ENCODE results near the gene C6orf120. TPM values are rescaled to one million over a fixed set of nuclear protein-coding genes. Genes with fewer than 3 reads are reported as not detected.

The C6orf120 gene
- total RNA-seq = 10 to 100 TPM; 17.4 to 18.3 TPM

DNA sequence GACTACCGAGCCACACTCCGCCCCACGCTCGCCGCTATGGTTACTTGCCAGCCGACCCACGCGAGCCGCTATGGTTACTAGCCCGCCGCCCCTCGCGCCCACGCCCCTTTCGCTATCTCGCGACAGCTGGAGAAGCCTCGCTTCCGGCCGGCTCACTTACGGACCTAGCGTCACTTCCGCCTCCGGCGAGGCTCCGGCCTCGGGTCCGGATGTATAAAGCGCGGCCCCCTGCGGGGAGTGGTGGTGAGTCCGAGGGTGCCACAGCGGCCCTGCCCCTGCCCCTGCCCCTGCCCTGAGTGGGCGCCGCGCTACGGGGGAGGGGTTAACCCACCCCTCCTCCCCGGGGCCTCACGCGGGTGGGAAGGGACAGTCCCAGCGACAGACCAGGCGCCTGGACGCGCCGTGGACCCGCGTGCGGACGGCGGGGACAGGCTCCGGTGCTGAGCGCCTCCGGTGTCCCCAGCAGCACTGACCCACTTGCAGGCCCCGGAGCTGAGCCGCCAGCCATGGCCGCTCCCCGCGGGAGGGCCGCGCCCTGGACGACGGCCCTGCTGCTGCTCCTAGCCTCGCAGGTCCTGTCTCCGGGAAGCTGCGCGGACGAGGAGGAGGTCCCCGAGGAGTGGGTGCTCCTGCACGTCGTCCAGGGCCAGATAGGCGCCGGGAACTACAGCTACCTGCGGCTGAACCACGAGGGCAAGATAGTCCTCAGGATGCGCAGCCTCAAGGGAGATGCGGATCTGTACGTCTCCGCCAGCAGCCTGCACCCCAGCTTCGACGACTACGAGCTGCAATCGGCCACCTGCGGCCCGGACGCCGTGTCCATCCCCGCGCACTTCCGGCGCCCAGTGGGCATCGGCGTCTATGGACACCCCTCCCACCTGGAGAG is at the start of gene C6orf120, which contains the start of gene WDR27:
TSS of gene C6orf120 (plus strand) at position 173 of the 886 bp plus-strand sequence. CDS start at position 507, 334 bp downstream.
TSS of gene WDR27 (minus strand) at position 76 of the 886 bp plus-strand sequence. CDS start 13,024 bp downstream, outside the sequence.
- Mint-ChIP-seq H3K9me3 (ENCODE audit: insufficient read depth) (no peaks in the 10 kb centered on the region), H3K27ac (peak within 1 kb of the TSS; percentile 92), H3K27me3 (ENCODE audit: low read depth) (no peaks in the 10 kb centered on the region), H3K4me3 (peak within 1 kb of the TSS; percentile 90), H3K36me3 (ENCODE audit: low read depth) (peaks cover 35% of the 10 kb centered on the region), H3K4me1 (ENCODE audit: low read depth) (peaks cover 52% of the 10 kb centered on the region)
- ATAC-seq = peak; percentile 91
- ChIA-PET CTCF (interaction anchor here (0.8 to 3.2 kb wide), 6 partner anchors 9 to 50 kb away, joined by 3 to 19 read pairs (median 4); partner anchors contain the start of genes DYNLT2 and ERMARD), POLR2A (interaction anchor here (0.7 to 4.9 kb wide), 16 partner anchors 9 to 882 kb away, joined by 3 to 47 read pairs (median 4); partner anchors contain the start of genes DYNLT2, ERMARD and PDCD2)
- peak; percentile 97 for DNase-seq

DNA sequence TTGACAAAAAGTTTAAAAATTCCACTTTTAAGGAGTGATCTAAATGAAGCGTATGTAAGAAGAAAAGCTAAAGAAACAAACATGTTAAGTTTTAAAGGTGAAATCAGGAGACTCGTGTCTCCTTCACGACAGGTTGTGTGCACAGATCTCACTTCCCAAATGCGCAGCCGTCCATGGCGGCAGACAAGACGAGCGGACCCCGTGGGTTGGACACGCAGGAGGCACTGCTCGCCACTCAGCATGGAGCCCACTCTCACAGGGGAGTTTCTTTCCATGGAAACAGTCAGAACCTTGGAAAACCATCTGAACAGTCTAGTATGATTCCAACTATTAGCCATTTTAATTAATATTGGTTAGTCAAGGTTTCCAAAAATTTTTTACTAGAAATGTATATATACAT is 49.0 kb upstream of the C6orf120 start:
- H3K9me3 Mint-ChIP-seq (ENCODE audit: insufficient read depth) = no peaks in the 10 kb centered on the region
- ATAC-seq = no peak
- ChIA-PET POLR2A (no interaction called here), CTCF (interaction anchor here (1.2 kb wide), 1 partner anchor 141 kb away, joined by 3 read pairs; no protein-coding TSS in a partner anchor)
- H3K36me3 Mint-ChIP-seq (ENCODE audit: low read depth) = no peaks in the 10 kb centered on the region
- H3K27ac Mint-ChIP-seq = no peak overlapping the region
- H3K4me1 Mint-ChIP-seq (ENCODE audit: low read depth) = peaks cover 10% of the 10 kb centered on the region
- no peak overlapping the region for H3K4me3 Mint-ChIP-seq
- H3K27me3 Mint-ChIP-seq (ENCODE audit: low read depth) = no peaks in the 10 kb centered on the region
- no peak for DNase-seq

DNA sequence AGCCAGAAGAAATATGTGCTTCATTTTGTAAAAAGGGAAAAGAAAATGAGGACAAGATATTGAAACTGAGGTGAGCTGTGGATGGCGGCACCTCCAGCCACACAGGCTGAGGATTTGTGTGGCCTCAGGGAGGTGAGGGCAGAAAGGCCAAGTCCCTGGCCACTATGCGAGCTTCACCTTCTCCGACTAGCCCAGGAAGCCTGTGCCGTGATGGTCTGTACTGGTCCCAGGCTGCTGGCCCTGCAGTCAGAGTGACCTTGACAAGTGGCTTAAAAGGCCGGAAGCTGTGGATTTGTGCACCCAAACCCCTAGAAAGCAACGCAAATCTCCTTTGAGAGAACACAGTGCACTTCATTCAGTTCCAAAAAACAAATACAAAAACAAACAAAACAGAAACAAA is 48.2 kb upstream of the C6orf120 start:
- POLR2A ChIA-PET = interaction anchor here (0.6 kb wide), 1 partner anchor 759 kb away, joined by 3 read pairs; no protein-coding TSS in a partner anchor
- no peak overlapping the region for H3K4me3 Mint-ChIP-seq

DNA sequence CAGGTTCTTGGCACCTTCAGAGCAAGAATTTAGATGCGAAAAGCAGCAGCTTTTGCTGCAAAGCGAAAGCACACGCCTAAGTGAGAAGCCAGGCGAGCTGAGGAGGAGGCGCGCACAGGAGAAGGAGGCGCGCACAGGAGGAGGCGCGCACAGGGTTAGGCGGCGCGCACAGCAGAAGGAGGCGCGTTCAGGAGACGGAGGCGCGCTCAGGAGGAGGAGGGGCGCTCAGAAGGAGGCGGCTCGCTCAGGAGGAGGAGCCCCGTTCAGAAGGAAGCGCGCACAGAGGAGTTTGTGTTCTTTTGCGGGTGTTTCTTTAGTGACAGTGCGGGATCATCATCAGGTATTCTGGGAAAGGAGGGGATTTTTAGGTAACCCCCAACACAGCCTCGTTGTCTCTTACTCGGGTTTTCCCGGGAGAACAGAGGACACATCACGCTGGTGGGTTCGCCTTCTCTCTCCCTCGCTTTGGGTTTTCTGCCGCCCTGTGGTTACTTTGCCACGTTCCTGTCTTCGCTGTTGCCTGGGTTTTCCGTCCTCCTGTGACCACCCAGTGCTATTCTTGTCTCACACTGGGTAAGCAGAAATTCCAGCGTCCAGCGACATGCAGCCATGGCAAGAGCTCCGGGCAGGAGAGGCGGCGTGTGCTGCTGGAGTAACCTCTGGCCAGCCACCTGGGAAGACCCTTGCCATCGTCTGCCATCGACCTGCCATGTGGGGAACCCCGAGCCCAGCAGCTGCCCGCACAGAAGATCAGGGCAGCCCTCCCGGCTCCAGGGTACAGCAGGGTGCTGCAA is 47.1 kb upstream of the C6orf120 start:
- H3K9me3 Mint-ChIP-seq (ENCODE audit: insufficient read depth) = no peaks in the 10 kb centered on the region
- POLR2A ChIA-PET = interaction anchor here (0.9 to 1.1 kb wide), 2 partner anchors 46 to 47 kb away, joined by 3 read pairs; partner anchors contain the start of gene WDR27

More for the DNA sequence above, 48.2 kb upstream of the C6orf120 start:
- H3K36me3 Mint-ChIP-seq (ENCODE audit: low read depth) = no peaks in the 10 kb centered on the region
- no peak overlapping the region for H3K27ac Mint-ChIP-seq
- no peaks in the 10 kb centered on the region for H3K9me3 Mint-ChIP-seq (ENCODE audit: insufficient read depth)
- DNase-seq (no peak), ATAC-seq (no peak)
- H3K4me1 Mint-ChIP-seq (ENCODE audit: low read depth) = peaks cover 10% of the 10 kb centered on the region
- H3K27me3 Mint-ChIP-seq (ENCODE audit: low read depth) = no peaks in the 10 kb centered on the region
- CTCF ChIA-PET = interaction anchor here (1.2 kb wide), 2 partner anchors 49 to 142 kb away, joined by 3 to 4 read pairs; no protein-coding TSS in a partner anchor

DNA sequence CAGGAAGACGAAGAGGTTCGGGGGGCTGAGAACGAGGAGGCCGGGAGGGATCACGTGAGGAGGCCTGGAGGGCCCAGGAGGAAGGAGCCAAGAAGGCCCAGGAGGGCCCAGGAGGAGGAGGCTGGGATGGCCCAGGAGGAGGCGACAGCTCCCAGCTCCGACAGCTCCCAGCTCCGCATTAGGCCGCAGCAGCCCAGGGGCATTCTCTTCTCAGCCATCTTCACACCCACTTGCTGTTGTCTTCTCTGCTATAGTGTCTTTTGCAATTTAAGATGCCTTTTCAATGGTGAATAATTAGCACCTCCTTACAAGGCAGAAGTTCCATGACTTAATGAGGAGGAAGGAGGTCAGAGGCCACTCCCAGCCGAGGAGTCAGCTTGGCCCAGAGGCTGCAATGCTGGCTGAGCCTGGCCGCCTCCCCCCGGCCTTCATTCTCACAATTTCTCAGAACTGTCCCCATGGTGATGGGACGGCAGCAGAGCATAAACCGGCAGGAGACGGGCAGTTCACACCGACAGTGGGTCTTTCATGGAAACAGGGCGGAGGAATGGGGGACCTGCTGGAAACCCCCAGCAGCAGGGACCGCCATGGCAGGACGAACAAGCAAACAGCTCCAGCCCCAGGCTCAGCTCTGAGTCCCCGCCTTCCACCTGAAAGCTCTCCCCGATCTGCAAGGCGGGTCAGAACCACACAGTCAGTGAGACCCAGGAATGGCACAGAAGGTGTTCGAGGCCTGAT is 45.2 kb upstream of the C6orf120 start:
- peaks cover 1% of the 10 kb centered on the region for H3K36me3 Mint-ChIP-seq (ENCODE audit: low read depth)
- POLR2A ChIA-PET = no interaction called here

More for the DNA sequence above, 47.1 kb upstream of the C6orf120 start:
- Mint-ChIP-seq H3K27ac (peak overlapping the region; percentile 76), H3K4me1 (ENCODE audit: low read depth) (peaks cover 10% of the 10 kb centered on the region), H3K4me3 (peak overlapping the region; percentile 77), H3K36me3 (ENCODE audit: low read depth) (no peaks in the 10 kb centered on the region), H3K27me3 (ENCODE audit: low read depth) (no peaks in the 10 kb centered on the region)
- CTCF ChIA-PET = interaction anchor here (1.0 to 1.2 kb wide), 2 partner anchors 48 to 150 kb away, joined by 3 to 4 read pairs; no protein-coding TSS in a partner anchor
- peak; percentile 75 for DNase-seq
- ATAC-seq = peak; percentile 92

DNA sequence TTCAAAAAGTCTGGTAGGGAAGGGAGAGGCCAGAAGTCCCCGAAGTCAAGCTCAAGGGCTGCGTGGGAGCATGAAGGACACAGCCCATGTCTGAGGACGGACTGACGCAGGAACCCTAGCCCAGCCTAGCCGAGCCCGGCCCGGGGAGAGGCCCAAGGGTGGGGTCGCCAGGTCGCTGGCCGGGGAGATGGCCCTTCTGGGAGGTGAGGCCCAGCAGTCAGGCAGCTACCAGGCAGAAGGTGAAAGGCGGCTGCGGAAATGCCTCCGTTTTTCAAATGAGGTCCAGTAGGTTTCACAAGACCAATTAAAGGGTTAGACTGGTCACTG is 44.7 kb upstream of the C6orf120 start:
- Mint-ChIP-seq H3K4me3 (no peak overlapping the region), H3K4me1 (ENCODE audit: low read depth) (peaks cover 10% of the 10 kb centered on the region), H3K9me3 (ENCODE audit: insufficient read depth) (no peaks in the 10 kb centered on the region), H3K27ac (no peak overlapping the region), H3K27me3 (ENCODE audit: low read depth) (no peaks in the 10 kb centered on the region), H3K36me3 (ENCODE audit: low read depth) (peaks cover 1% of the 10 kb centered on the region)
- CTCF ChIA-PET = no interaction called here
- POLR2A ChIA-PET = no interaction called here
- no peak for ATAC-seq
- DNase-seq = no peak

More for the DNA sequence above, 45.2 kb upstream of the C6orf120 start:
- no peaks in the 10 kb centered on the region for H3K9me3 Mint-ChIP-seq (ENCODE audit: insufficient read depth)
- H3K4me3 Mint-ChIP-seq = no peak overlapping the region
- DNase-seq (no peak), ATAC-seq (no peak)
- no peaks in the 10 kb centered on the region for H3K27me3 Mint-ChIP-seq (ENCODE audit: low read depth)
- peaks cover 10% of the 10 kb centered on the region for H3K4me1 Mint-ChIP-seq (ENCODE audit: low read depth)
- no peak overlapping the region for H3K27ac Mint-ChIP-seq
- CTCF ChIA-PET = no interaction called here

DNA sequence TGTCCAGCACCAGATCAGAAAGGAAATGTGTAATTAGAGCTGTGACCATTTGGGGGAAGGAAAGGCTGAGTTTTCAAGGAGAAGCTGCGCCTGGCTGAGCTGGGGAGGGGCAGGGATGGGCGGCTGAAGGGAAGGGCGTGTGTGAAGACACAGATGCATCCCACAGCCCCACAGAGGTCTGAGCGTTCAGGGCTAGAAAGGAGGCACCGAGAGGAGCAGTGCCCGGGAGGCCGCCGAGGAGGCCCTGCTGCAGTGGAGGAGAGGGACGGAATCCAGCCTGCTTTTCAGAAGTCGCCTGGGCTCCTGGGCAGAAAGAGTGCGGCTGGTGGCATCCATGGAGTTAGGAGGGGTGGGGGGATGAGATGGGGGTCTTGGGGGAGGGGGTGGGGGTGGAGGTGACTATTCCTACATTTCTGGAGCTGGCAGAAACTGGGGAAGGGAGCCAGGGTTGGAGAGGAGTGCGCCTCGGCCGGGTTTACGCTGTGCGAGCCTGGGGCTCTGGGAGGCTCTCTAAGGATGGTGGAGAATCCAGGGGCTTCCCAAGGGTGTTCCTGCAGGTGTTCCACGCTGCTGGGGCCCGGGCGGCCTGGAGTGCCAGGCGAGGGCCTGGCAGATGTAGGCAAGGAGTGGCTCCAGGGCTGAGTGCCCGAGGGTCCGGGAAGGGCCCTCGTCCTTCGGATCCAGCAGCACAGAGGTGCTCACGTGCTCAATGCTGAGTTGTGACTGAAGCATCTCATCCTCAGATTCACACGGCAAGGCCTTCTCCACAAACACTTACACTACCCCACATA is 41.9 kb upstream of the C6orf120 start:
- POLR2A ChIA-PET = no interaction called here
- Mint-ChIP-seq H3K36me3 (ENCODE audit: low read depth) (peaks cover 1% of the 10 kb centered on the region), H3K9me3 (ENCODE audit: insufficient read depth) (no peaks in the 10 kb centered on the region)

DNA sequence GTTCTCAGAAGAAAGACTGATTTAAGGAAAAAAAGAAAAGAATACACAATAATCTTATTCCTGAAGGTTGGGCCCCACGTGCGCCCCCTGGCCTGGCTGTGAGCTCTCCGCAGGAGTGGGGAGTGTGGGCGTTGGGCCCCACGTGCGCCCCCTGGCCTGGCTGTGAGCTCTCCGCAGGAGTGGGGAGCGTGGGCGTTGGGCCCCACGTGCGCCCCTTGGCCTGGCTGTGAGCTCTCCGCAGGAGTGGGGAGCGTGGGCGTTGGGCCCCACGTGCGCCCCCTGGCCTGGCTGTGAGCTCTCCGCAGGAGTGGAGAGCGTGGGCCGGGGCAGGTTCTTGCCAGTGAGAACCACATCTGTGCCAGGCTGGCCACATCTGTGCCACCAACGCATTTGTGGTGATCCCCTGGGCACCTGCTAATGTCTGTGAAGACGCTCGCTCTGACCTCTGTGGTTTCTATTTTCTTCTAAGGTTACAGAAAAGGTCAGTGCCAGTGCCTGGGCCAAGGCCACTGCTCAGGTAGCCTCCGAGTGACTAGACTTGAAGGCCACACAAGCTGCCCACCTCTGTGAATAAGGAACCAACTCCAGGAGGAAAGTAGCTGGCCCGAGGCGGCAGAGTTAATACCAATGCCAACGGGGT is 41.1 kb upstream of the C6orf120 start:
- Mint-ChIP-seq H3K27me3 (ENCODE audit: low read depth) (no peaks in the 10 kb centered on the region), H3K4me3 (no peak overlapping the region), H3K27ac (no peak overlapping the region), H3K9me3 (ENCODE audit: insufficient read depth) (no peaks in the 10 kb centered on the region), H3K36me3 (ENCODE audit: low read depth) (peaks cover 1% of the 10 kb centered on the region), H3K4me1 (ENCODE audit: low read depth) (no peaks in the 10 kb centered on the region)
- no peak for ATAC-seq
- ChIA-PET POLR2A (no interaction called here), CTCF (no interaction called here)
- peak; percentile 14 for DNase-seq

More for the DNA sequence above, 41.9 kb upstream of the C6orf120 start:
- no peak for ATAC-seq
- Mint-ChIP-seq H3K27me3 (ENCODE audit: low read depth) (no peaks in the 10 kb centered on the region), H3K4me1 (ENCODE audit: low read depth) (peaks cover 5% of the 10 kb centered on the region), H3K4me3 (no peak overlapping the region), H3K27ac (no peak overlapping the region)
- CTCF ChIA-PET = no interaction called here
- peak; percentile 15 for DNase-seq

DNA sequence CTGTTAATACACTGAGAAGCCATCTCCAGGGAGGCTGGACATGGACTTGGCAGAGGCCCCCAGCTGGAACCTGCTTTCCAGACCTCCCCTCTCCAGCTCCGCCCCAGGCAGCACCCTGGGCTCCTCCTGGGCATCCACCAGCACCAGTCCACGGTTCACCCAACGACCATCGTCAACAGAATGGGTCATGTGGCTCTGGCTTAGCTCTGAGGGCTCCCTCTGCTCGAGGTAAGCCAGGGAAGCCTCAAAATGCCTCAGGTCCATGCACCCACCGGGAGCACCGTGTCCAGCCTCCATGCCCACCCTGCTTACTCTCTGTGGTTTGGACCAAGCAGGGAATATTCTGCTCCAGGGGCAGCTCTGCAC is 40.6 kb upstream of the C6orf120 start:
- H3K27ac Mint-ChIP-seq = no peak overlapping the region
- ChIA-PET CTCF (no interaction called here), POLR2A (no interaction called here)
- H3K4me3 Mint-ChIP-seq = no peak overlapping the region
- peaks cover 1% of the 10 kb centered on the region for H3K36me3 Mint-ChIP-seq (ENCODE audit: low read depth)
- no peaks in the 10 kb centered on the region for H3K4me1 Mint-ChIP-seq (ENCODE audit: low read depth)
- H3K27me3 Mint-ChIP-seq (ENCODE audit: low read depth) = no peaks in the 10 kb centered on the region
- H3K9me3 Mint-ChIP-seq (ENCODE audit: insufficient read depth) = no peaks in the 10 kb centered on the region
- DNase-seq (no peak), ATAC-seq (no peak)

DNA sequence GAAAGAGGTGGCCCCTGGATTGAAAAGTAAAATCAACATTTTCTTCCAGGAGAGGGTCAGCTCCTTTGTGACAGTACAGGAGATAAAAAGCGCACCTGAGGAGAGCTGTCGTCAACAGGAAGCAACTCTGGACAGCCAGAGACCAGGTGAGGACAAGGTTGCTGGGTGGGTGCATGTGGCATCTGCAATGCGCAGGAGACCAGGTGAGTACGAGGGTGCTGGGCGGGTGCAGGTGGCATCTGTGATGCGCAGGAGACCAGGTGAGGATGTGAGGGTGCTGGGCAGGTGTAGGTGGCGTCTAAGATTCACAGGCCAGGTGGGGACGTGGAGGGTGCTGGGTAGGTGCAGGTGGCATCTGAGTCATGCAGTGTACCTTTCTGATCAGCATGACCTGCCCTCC is 38.5 kb upstream of the C6orf120 start:
- CTCF ChIA-PET = no interaction called here
- Mint-ChIP-seq H3K27me3 (ENCODE audit: low read depth) (no peaks in the 10 kb centered on the region), H3K4me1 (ENCODE audit: low read depth) (no peaks in the 10 kb centered on the region), H3K9me3 (ENCODE audit: insufficient read depth) (no peaks in the 10 kb centered on the region), H3K27ac (no peak overlapping the region), H3K4me3 (no peak overlapping the region), H3K36me3 (ENCODE audit: low read depth) (peaks cover 5% of the 10 kb centered on the region)
- POLR2A ChIA-PET = no interaction called here
- ATAC-seq (no peak), DNase-seq (peak; percentile 11)
